A549 (cell line): ENCODE data around the gene NTM. TPM values are rescaled to one million over a fixed set of nuclear protein-coding genes. Genes with fewer than 3 reads are reported as not detected.

Experiments used
- ATAC-seq, 2 experiments: fragments of 200-7000 bp in 1 of 2; fragments of >200 bp in 1 of 2; cut with Nextera tagmentation in 1 of 2; cut with Tn5 transposase in 1 of 2; 3 replicates each; pipeline versions ENCODE4 v1.8.0 to v1.9.1; 2018 to 2020; ENCODE audit warnings: mild to moderate bottlenecking in 1 of 2, moderate library complexity in 1 of 2
- CTCF ChIA-PET: fragments of 300-600 bp; sonication (Branson Sonifier 250); formaldehyde crosslinking; extraction: SDS; loops from one replicate; lab custom pipeline; 2021; ENCODE audit warnings: antibody characterized with exemption, inconsistent platforms; lab: Yijun Ruan, JAX
- POLR2A ChIA-PET: fragments of 350-600 bp; formaldehyde crosslinking; extraction: SDS; loops from one replicate; lab custom pipeline; 2021; ENCODE audit warnings: antibody characterized with exemption, inconsistent platforms; lab: Yijun Ruan, JAX
- DNase-seq, 2 experiments: peaks; one replicate each; pipeline versions ENCODE4 v3.0.0 to v3.0.0-alpha.2; 2011 to 2016; ENCODE audit warnings: low read depth in 1 of 2, low spot score in 1 of 2
- FAIRE-seq: peaks from 2 replicates; lab custom pipeline; 2011; peaks lifted over from hg19 to GRCh38; lab: Jason Lieb, UNC
- H3K27ac ChIP-seq, 2 experiments: fragments of >200 bp; sonication (Bioruptor Twin); formaldehyde crosslinking; 3 replicates each; pipeline ENCODE4 v1.5.1; 2016 to 2017
- H3K4me1 ChIP-seq: fragments of >200 bp; sonication (Bioruptor Twin); formaldehyde crosslinking; 3 replicates; pipeline ENCODE4 v1.6.1; 2016
- H3K4me2 ChIP-seq: fragments of >200 bp; sonication (Bioruptor Twin); formaldehyde crosslinking; 3 replicates; pipeline ENCODE4 v1.6.1; 2016
- H3K4me3 ChIP-seq: fragments of >200 bp; sonication (Bioruptor Twin); formaldehyde crosslinking; 3 replicates; pipeline ENCODE4 v1.5.1; 2016
- H3K9me3 ChIP-seq: fragments of >200 bp; sonication (Bioruptor Twin); formaldehyde crosslinking; 3 replicates; pipeline ENCODE4 v1.6.1; 2016
- ATOH8 ChIP-seq: fragments of 250-450 bp; sonication (Bioruptor Pico); IDR thresholded peaks from 2 replicates; pipeline ENCODE4 v1.5.0; 2020; ENCODE audit warnings: low read depth, mild to moderate bottlenecking, moderate library complexity
- CBX8 ChIP-seq: fragments of 200-600 bp; sonication (generic); IDR thresholded peaks from 2 replicates; pipeline ENCODE4 v1.6.1; 2016
- CEBPB ChIP-seq, 2 experiments: fragments of >200 bp in 1 of 2; sonication (Bioruptor Twin) in 1 of 2; formaldehyde crosslinking in 1 of 2; IDR thresholded peaks; 2 replicates each; pipeline ENCODE4 v1.6.1; 2012 to 2016
- CTCF ChIP-seq: fragments of >200 bp; sonication (Bioruptor Twin); formaldehyde crosslinking; IDR thresholded peaks from 3 replicates; pipeline ENCODE4 v1.5.1; 2016
- FOXS1 ChIP-seq: fragments of 250-450 bp; sonication (Bioruptor Pico); IDR thresholded peaks from 2 replicates; pipeline ENCODE4 v1.5.0; 2020; ENCODE audit warnings: mild to moderate bottlenecking, moderate library complexity
- HES2 ChIP-seq: fragments of >200 bp; sonication (Bioruptor Twin); formaldehyde crosslinking; IDR thresholded peaks from 2 replicates; pipeline ENCODE4 v1.6.1; 2016
- HOXB13 ChIP-seq: fragments of 250-450 bp; sonication (Bioruptor Pico); IDR thresholded peaks from 2 replicates; pipeline ENCODE4 v1.5.0; 2020; ENCODE audit warnings: low read depth, mild to moderate bottlenecking, moderate library complexity
- HOXB5 ChIP-seq: fragments of 250-450 bp; sonication (Bioruptor Pico); IDR thresholded peaks from 2 replicates; pipeline ENCODE4 v1.5.0; 2020; ENCODE audit warnings: mild to moderate bottlenecking, moderate library complexity
- JUNB ChIP-seq: fragments of >200 bp; sonication (Bioruptor Twin); formaldehyde crosslinking; IDR thresholded peaks from 2 replicates; pipeline ENCODE4 v1.6.1; 2016
- MAFK ChIP-seq: fragments of 450-650 bp; IDR thresholded peaks from 2 replicates; pipeline ENCODE4 v1.6.1; 2014; ENCODE audit not compliant: partially characterized antibody
- MAX ChIP-seq: IDR thresholded peaks from 2 replicates; pipeline ENCODE4 v1.6.1; 2012
- MYC ChIP-seq: IDR thresholded peaks from 2 replicates; pipeline ENCODE4 v1.6.1; 2012; ENCODE audit warnings: mild to moderate bottlenecking, inconsistent platforms, low read length, improper control_type of control experiment, borderline replicate concordance
- NFE2L2 ChIP-seq: fragments of 150-350 bp; conservative IDR thresholded peaks from 2 replicates; pipeline ENCODE4 v1.6.1; 2014; ENCODE audit warnings: low read length
- NPAS2 ChIP-seq: fragments of 250-450 bp; sonication (Bioruptor Pico); IDR thresholded peaks from 2 replicates; pipeline ENCODE4 v1.8.0; 2022; ENCODE audit warnings: mild to moderate bottlenecking, moderate library complexity, borderline replicate concordance
- NR3C1 ChIP-seq: fragments of >200 bp; sonication (Bioruptor Twin); formaldehyde crosslinking; IDR thresholded peaks from 3 replicates; pipeline ENCODE4 v1.6.1; 2017
- POLR2A ChIP-seq: IDR thresholded peaks from 2 replicates; pipeline ENCODE4 v1.6.1; 2012; ENCODE audit warnings: mild to moderate bottlenecking, low read length
- RAD21 ChIP-seq, 2 experiments: fragments of >200 bp in 1 of 2; sonication (Bioruptor Twin) in 1 of 2; formaldehyde crosslinking in 1 of 2; IDR thresholded peaks in 1 of 2; conservative IDR thresholded peaks in 1 of 2; 2 replicates in 1 of 2; 3 replicates in 1 of 2; pipeline ENCODE4 v1.6.1; 2012 to 2018; ENCODE audit warnings: inconsistent platforms in 1 of 2
- RARB ChIP-seq: fragments of 250-450 bp; sonication (Bioruptor Pico); IDR thresholded peaks from 2 replicates; pipeline ENCODE4 v1.8.0; 2021; ENCODE audit warnings: mild to moderate bottlenecking, moderate library complexity
- RFX5 ChIP-seq: fragments of 450-650 bp; IDR thresholded peaks from 2 replicates; pipeline ENCODE4 v1.7.1; 2014; ENCODE audit warnings: antibody characterized with exemption, mild to moderate bottlenecking, moderate library complexity
- RNF2 ChIP-seq: fragments of 200-600 bp; sonication (generic); IDR thresholded peaks from 2 replicates; pipeline ENCODE4 v1.6.1; 2016; ENCODE audit warnings: low read depth, mild to moderate bottlenecking, antibody characterized with exemption, moderate library complexity, borderline replicate concordance
- TP53 ChIP-seq: fragments of 250-450 bp; sonication (Bioruptor Pico); IDR thresholded peaks from 2 replicates; pipeline ENCODE4 v1.5.0; 2021; ENCODE audit warnings: mild to moderate bottlenecking, moderate library complexity
- USF2 ChIP-seq: fragments of 450-650 bp; IDR thresholded peaks from 2 replicates; pipeline ENCODE4 v1.6.1; 2014; ENCODE audit warnings: antibody characterized with exemption
- ZNF302 ChIP-seq: fragments of 250-450 bp; sonication (Bioruptor Pico); IDR thresholded peaks from 2 replicates; pipeline ENCODE4 v1.9.0; 2021; ENCODE audit warnings: inconsistent platforms, mild to moderate bottlenecking, moderate library complexity
- ZSCAN20 ChIP-seq: fragments of 250-450 bp; sonication (Bioruptor Pico); IDR thresholded peaks from 2 replicates; pipeline ENCODE4 v1.8.0; 2022; ENCODE audit warnings: mild to moderate bottlenecking, moderate library complexity
- WGBS: methylation state at CpG from one replicate; pipeline ENCODE4 v1.1.6; 2017; ENCODE audit errors: missing lambda C conversion rate; 5-methylcytosine and 5-hydroxymethylcytosine counted together
- polyA plus RNA-seq, 4 experiments: library from polyadenylated mRNA; depleted of rRNA in 3 of 4; stranded (reverse); fragments of >200 nt; fragmentation: RNase III in 1 of 4; extraction: RNeasy Plus Mini Kit Qiagen cat#74134 plus additional on column Dnase treatment in 1 of 4; gene quantifications; 2 replicates in 3 of 4; 3 replicates in 1 of 4; pipeline ENCODE4 v1.2.3, GENCODE V29; 2011 to 2017

The NTM gene
- polyA plus RNA-seq, 2 of the 4 experiments (the other 2 are of a cell fraction) = not detected

GRCh38 chr11:131638889-131639288, 268.5 kb downstream of the NTM start:
- CTCF ChIA-PET = no interaction called here
- no peak for FAIRE-seq
- 9% methylated on average over 3 of the region's 3 CpGs for WGBS

GRCh38 chr11:131640320-131640719, 269.9 kb downstream of the NTM start:
- TF ChIP-seq FOXS1 (CRISPR knock-in tag) (no peak), HES2 (no peak), HOXB13 (CRISPR knock-in tag) (no peak), RAD21 (conservative IDR thresholded peaks at IDR 0.05 in 1 of 2, IDR thresholded peaks at IDR 0.05 in 1 of 2) (no peak), TP53 (CRISPR knock-in tag) (no peak), NR3C1 (no peak), ATOH8 (no peak), POLR2A (no peak)
- no peaks in the 10 kb centered on the region for H3K4me1 ChIP-seq
- DNase-seq (no peak), FAIRE-seq (no peak), ATAC-seq (no peak)
- CTCF ChIA-PET = no interaction called here
- 24% methylated on average over 5 of the region's 5 CpGs for WGBS
- no peak overlapping the region for H3K4me3 ChIP-seq
- no peak overlapping the region for H3K27ac ChIP-seq
- no peak overlapping the region for H3K4me2 ChIP-seq
- no peaks in the 10 kb centered on the region for H3K9me3 ChIP-seq
- POLR2A ChIA-PET = no interaction called here

More at GRCh38 chr11:131638889-131639288, 268.5 kb downstream of the NTM start:
- Histone ChIP-seq H3K27ac (no peak overlapping the region), H3K4me2 (no peak overlapping the region), H3K9me3 (no peaks in the 10 kb centered on the region), H3K4me3 (no peak overlapping the region), H3K4me1 (no peaks in the 10 kb centered on the region)
- TF ChIP-seq CEBPB (IDR thresholded peaks at IDR 0.05) (no peak), USF2 (no peak), NR3C1 (no peak), RARB (no peak)
- ATAC-seq (no peak), DNase-seq (no peak)
- POLR2A ChIA-PET = no interaction called here

GRCh38 chr11:131642756-131643531, 272.5 kb downstream of the NTM start:
- no peak overlapping the region for H3K4me2 ChIP-seq
- DNase-seq (no peak), FAIRE-seq (no peak), ATAC-seq (no peak)
- ChIA-PET POLR2A (no interaction called here), CTCF (no interaction called here)
- no peak for TF ChIP-seq MYC
- TF ChIP-seq RNF2 = no peak
- TF ChIP-seq MAX = no peak
- TF ChIP-seq ZSCAN20 (CRISPR knock-in tag) = no peak
- no peak for TF ChIP-seq JUNB
- TF ChIP-seq HOXB5 = no peak
- no peak for TF ChIP-seq CBX8
- TF ChIP-seq USF2 = no peak
- no peak for TF ChIP-seq CTCF
- no peak for TF ChIP-seq RFX5
- TF ChIP-seq NFE2L2 = no peak
- TF ChIP-seq HOXB13 (CRISPR knock-in tag) = no peak
- TF ChIP-seq MAFK = no peak
- no peak for TF ChIP-seq NPAS2 (CRISPR knock-in tag)
- no peak for TF ChIP-seq RARB
- no peak for TF ChIP-seq ZNF302
- no peaks in the 10 kb centered on the region for H3K4me1 ChIP-seq
- H3K4me3 ChIP-seq = no peak overlapping the region
- 8% methylated on average over 10 of the region's 15 CpGs for WGBS
- no peak overlapping the region for H3K27ac ChIP-seq
- no peaks in the 10 kb centered on the region for H3K9me3 ChIP-seq
